Peyer's patch (tissue), 4 donors: ENCODE data around the gene ATP5PF. TPM values are rescaled to one million over a fixed set of nuclear protein-coding genes. Genes with fewer than 3 reads are reported as not detected.

Source experiments
- DNase-seq, 3 donors: peaks; one replicate each; pipeline ENCODE4 v3.0.0-alpha.2; 2017 to 2019
- H3K27ac ChIP-seq, 4 donors: fragments of 200-600 bp; sonication (generic); one replicate each; pipeline ENCODE4 v1.5.1; 2016 to 2019
- H3K27me3 ChIP-seq, 2 donors: fragments of 200-600 bp; sonication (generic); one replicate each; pipeline ENCODE4 v1.5.1; 2019
- H3K36me3 ChIP-seq, 3 donors: fragments of 200-600 bp; sonication (generic); one replicate each; pipeline ENCODE4 v1.5.1; 2016 to 2019
- H3K4me1 ChIP-seq, 4 donors: fragments of 200-600 bp; sonication (generic); one replicate each; pipeline ENCODE4 v1.5.1; 2016 to 2019
- H3K4me3 ChIP-seq, 4 donors: fragments of 200-600 bp; sonication (generic); 1 replicate in 3 of 4; 2 replicates in 1 of 4; pipeline ENCODE4 v1.5.1; 2016 to 2019; ENCODE audit warnings: mild to moderate bottlenecking in 1 of 4
- H3K9me3 ChIP-seq, 4 donors: fragments of 200-600 bp; sonication (generic); one replicate each; pipeline ENCODE4 v1.5.1; 2016 to 2019; ENCODE audit warnings: mild to moderate bottlenecking in 1 of 4
- CTCF ChIP-seq, 6 experiments: fragments of 450-650 bp in 4 of 6; fragments of 200-600 bp in 2 of 6; sonication (generic) in 1 of 6; IDR thresholded peaks; one replicate each; pipeline ENCODE4 v1.5.1; 2017 to 2019; ENCODE audit warnings: antibody characterized with exemption in 6 of 6, mild to moderate bottlenecking in 3 of 6, moderate library complexity in 1 of 6
- POLR2A ChIP-seq, 2 donors: fragments of 450-650 bp; IDR thresholded peaks; one replicate each; pipeline ENCODE4 v1.5.1; 2017; ENCODE audit warnings: antibody characterized with exemption in 2 of 2, mild to moderate bottlenecking in 2 of 2, moderate library complexity in 2 of 2
- total RNA-seq, 4 donors: library from RNA; depleted of rRNA; stranded (reverse); fragments of >200 nt; gene quantifications; one replicate each; pipeline ENCODE4 v1.1.0, GENCODE V29; 2016

Gene ATP5PF
- total RNA-seq, 4 donors from 2014 or later = 45.4 to 116 (median 93.8) TPM

GRCh38 chr21:25760677-25761076 lies 26.0 kb upstream of the ATP5PF start:
- no peak for DNase-seq
- no peaks in the 10 kb centered on the region for H3K27me3 ChIP-seq
- H3K36me3 ChIP-seq = peaks cover 0 to 55% (median 0%) of the 10 kb centered on the region in 3 donors
- TF ChIP-seq CTCF (IDR thresholded peaks at IDR 0.05) (no peak), POLR2A (IDR thresholded peaks at IDR 0.05) (no peak)
- H3K4me3 ChIP-seq = no peak overlapping the region
- no peaks in the 10 kb centered on the region for H3K4me1 ChIP-seq
- H3K9me3 ChIP-seq = no peaks in the 10 kb centered on the region
- H3K27ac ChIP-seq = no peak overlapping the region

- Histone ChIP-seq H3K4me3 (no peak overlapping the region), H3K27me3 (no peaks in the 10 kb centered on the region), H3K36me3 (peaks cover 0 to 48% (median 0%) of the 10 kb centered on the region in 3 donors), H3K9me3 (no peaks in the 10 kb centered on the region), H3K27ac (no peak overlapping the region), H3K4me1 (no peaks in the 10 kb centered on the region)
- no peak for DNase-seq
- no peak for TF ChIP-seq CTCF (IDR thresholded peaks at IDR 0.05)
These were observed 25.4 kb upstream of the ATP5PF start for GRCh38 chr21:25760061-25760460.

GRCh38 chr21:25759573-25759972 lies 24.9 kb upstream of the ATP5PF start:
- Histone ChIP-seq H3K9me3 (no peaks in the 10 kb centered on the region), H3K4me1 (no peaks in the 10 kb centered on the region), H3K27me3 (no peaks in the 10 kb centered on the region), H3K4me3 (no peak overlapping the region), H3K36me3 (peaks cover 0 to 47% (median 0%) of the 10 kb centered on the region in 3 donors), H3K27ac (no peak overlapping the region)
- TF ChIP-seq POLR2A (IDR thresholded peaks at IDR 0.05) (no peak), CTCF (IDR thresholded peaks at IDR 0.05) (no peak)
- DNase-seq = no peak

- no peak overlapping the region for H3K27ac ChIP-seq
- no peak overlapping the region for H3K4me3 ChIP-seq
- no peaks in the 10 kb centered on the region for H3K27me3 ChIP-seq
- H3K36me3 ChIP-seq = peaks cover 0 to 53% (median 3%) of the 10 kb centered on the region in 3 donors
- H3K9me3 ChIP-seq = no peaks in the 10 kb centered on the region
- TF ChIP-seq POLR2A (IDR thresholded peaks at IDR 0.05) (no peak), CTCF (IDR thresholded peaks at IDR 0.05) (no peak)
- H3K4me1 ChIP-seq = no peaks in the 10 kb centered on the region
- DNase-seq = no peak
These were observed 22.8 kb upstream of the ATP5PF start for GRCh38 chr21:25757531-25757930.

- H3K36me3 ChIP-seq = peaks cover 0 to 52% (median 3%) of the 10 kb centered on the region in 3 donors
These were observed 21.7 kb upstream of the ATP5PF start for GRCh38 chr21:25756190-25756932.

More at GRCh38 chr21:25756190-25756932, 21.7 kb upstream of the ATP5PF start:
- H3K4me3 ChIP-seq = no peak overlapping the region
- TF ChIP-seq POLR2A (IDR thresholded peaks at IDR 0.05) = no peak
- TF ChIP-seq CTCF (IDR thresholded peaks at IDR 0.05) = no peak
- no peak for DNase-seq
- H3K4me1 ChIP-seq = no peaks in the 10 kb centered on the region
- H3K9me3 ChIP-seq = no peaks in the 10 kb centered on the region
- H3K27me3 ChIP-seq = no peaks in the 10 kb centered on the region
- H3K27ac ChIP-seq = no peak overlapping the region
